ENCODE measurements around the gene TAT. TPM values are rescaled to one million over a fixed set of nuclear protein-coding genes. Genes with fewer than 3 reads are reported as not detected.
A peak's percentile ranks its signal among the peaks of the same experiment; 100 is the strongest.

TAT gene
- total RNA-seq, 1 experiment from 2014 or later: not detected

- peak; percentile 48 for DNase-seq (ENCODE audit: low read depth)
Measured at GRCh38 chr16:71537643-71538042, 39.2 kb downstream of the TAT start.

GRCh38 chr16:71536752-71537499, 40.0 kb downstream of the TAT start:
- DNase-seq (ENCODE audit: low read depth): no peak

GRCh38 chr16:71532366-71532765, 44.5 kb downstream of the TAT start:
- peak; percentile 20 for DNase-seq (ENCODE audit: low read depth)

GRCh38 chr16:71528863-71529262, 48.0 kb downstream of the TAT start:
- DNase-seq (ENCODE audit: low read depth): no peak

- no peak for DNase-seq (ENCODE audit: low read depth)
Measured at GRCh38 chr16:71528257-71528656, 48.6 kb downstream of the TAT start.

- peak; percentile 87 for DNase-seq (ENCODE audit: low read depth)
Measured at GRCh38 chr16:71526111-71526631, 50.7 kb downstream of the TAT start, which contains the start of gene CHST4. CHST4 (plus strand) TSS chr16:71526426; CDS start chr16:71536678, 10,252 bp downstream.

GRCh38 chr16:71524566-71525553, 52.0 kb downstream of the TAT start:
- no peak for DNase-seq (ENCODE audit: low read depth)

GRCh38 chr16:71520550-71520949, 56.3 kb downstream of the TAT start:
- DNase-seq (ENCODE audit: low read depth): no peak

Other genes with a start within 250 kb of the TAT start
- gene CALB2, start 218.4 kb downstream of the TAT start, total RNA-seq (2014; rRNA removed; shearing (Covaris generic)): 8.1 and 11.3 TPM in 2 replicates
- not detected in 2 replicates for gene TLE7, start 135.0 kb downstream of the TAT start, total RNA-seq (2014; rRNA removed; shearing (Covaris generic))
- gene ZNF23, start 114.8 kb downstream of the TAT start, total RNA-seq (2014; rRNA removed; shearing (Covaris generic)): 9.6 and 11.5 TPM in 2 replicates
- gene ZNF19, start 87.8 kb downstream of the TAT start, total RNA-seq (2014; rRNA removed; shearing (Covaris generic)): 1.6 and 2.1 TPM in 2 replicates
- 0.06 and 0.30 TPM in 2 replicates for gene CHST4, start 50.7 kb downstream of the TAT start, total RNA-seq (2014; rRNA removed; shearing (Covaris generic))
- 0.11 and 0.18 TPM in 2 replicates for gene MARVELD3, start 49.1 kb upstream of the TAT start, total RNA-seq (2014; rRNA removed; shearing (Covaris generic))
- gene PHLPP2, start 147.6 kb upstream of the TAT start, total RNA-seq (2014; rRNA removed; shearing (Covaris generic)): 1.7 and 2.3 TPM in 2 replicates
- gene AP1G1, start 231.7 kb upstream of the TAT start, total RNA-seq (2014; rRNA removed; shearing (Covaris generic)): 32.0 and 41.9 TPM in 2 replicates